Caki2 (cell line): ENCODE data around the gene KIF16B. TPM values are rescaled to one million over a fixed set of nuclear protein-coding genes. Genes with fewer than 3 reads are reported as not detected.

Experiments
- DNase-seq: peaks from one replicate; pipeline ENCODE4 v3.0.0-alpha.2; 2015; ENCODE audit warnings: low read depth
- in situ Hi-C: cut with HindIII; loops from 2 replicates; pipeline ENCODE4 v1.10.0; 2016; ENCODE audit warnings: low sequenced_read_pairs, low pct_unique_long_range_greater_than_20kb, mixed read lengths
- total RNA-seq: library from RNA; depleted of rRNA; stranded (reverse); fragments of >200 nt; shearing (Covaris generic); gene quantifications from 2 replicates; pipeline ENCODE4 v1.2.3, GENCODE V29; 2014; ENCODE audit warnings: low replicate concordance

KIF16B gene
- total RNA-seq, 1 experiment from 2014 or later = 10.6 TPM

- in situ Hi-C loops = no loop called here
- DNase-seq = no peak
These were observed 73.1 kb downstream of the KIF16B start for GRCh38 chr20:16500197-16500596.

GRCh38 chr20:16498526-16499253 lies 74.6 kb downstream of the KIF16B start:
- in situ Hi-C loops = no loop called here
- DNase-seq = no peak

- DNase-seq = no peak
- in situ Hi-C loops = no loop called here
These were observed 75.4 kb downstream of the KIF16B start for GRCh38 chr20:16497896-16498295.

- no peak for DNase-seq
- in situ Hi-C loops = no loop called here
These were observed 79.8 kb downstream of the KIF16B start for GRCh38 chr20:16493486-16493885.

- no peak for DNase-seq
- in situ Hi-C loops = no loop called here
These were observed 81.8 kb downstream of the KIF16B start for GRCh38 chr20:16491294-16491905.

- DNase-seq = no peak
These were observed 82.6 kb downstream of the KIF16B start for GRCh38 chr20:16490696-16491095.

GRCh38 chr20:16488616-16489015 lies 84.6 kb downstream of the KIF16B start:
- in situ Hi-C loops = no loop called here
- no peak for DNase-seq

More at GRCh38 chr20:16490696-16491095, 82.6 kb downstream of the KIF16B start:
- in situ Hi-C loops = no loop called here

- no peak for DNase-seq
- in situ Hi-C loops = no loop called here
These were observed 85.2 kb downstream of the KIF16B start for GRCh38 chr20:16488086-16488485.

- in situ Hi-C loops = no loop called here
- DNase-seq = no peak
These were observed 86.7 kb downstream of the KIF16B start for GRCh38 chr20:16486532-16486931.

- no peak for DNase-seq
- in situ Hi-C loops = no loop called here
These were observed 87.8 kb downstream of the KIF16B start for GRCh38 chr20:16485401-16485800.

GRCh38 chr20:16483024-16483423 lies 90.2 kb downstream of the KIF16B start:
- in situ Hi-C loops = no loop called here

GRCh38 chr20:16481977-16482376 lies 91.3 kb downstream of the KIF16B start:
- DNase-seq = no peak
- in situ Hi-C loops = no loop called here

More at GRCh38 chr20:16483024-16483423, 90.2 kb downstream of the KIF16B start:
- no peak for DNase-seq

- in situ Hi-C loops = no loop called here
- DNase-seq = no peak
These were observed 93.6 kb downstream of the KIF16B start for GRCh38 chr20:16479666-16480065.

GRCh38 chr20:16477632-16478031 lies 95.6 kb downstream of the KIF16B start:
- DNase-seq = no peak
- in situ Hi-C loops = no loop called here

GRCh38 chr20:16476032-16476431 lies 97.2 kb downstream of the KIF16B start:
- DNase-seq = peak; percentile 50
- in situ Hi-C loops = no loop called here

- in situ Hi-C loops = no loop called here
These were observed 98.0 kb downstream of the KIF16B start for GRCh38 chr20:16475225-16475624.

GRCh38 chr20:16474363-16474762 lies 98.9 kb downstream of the KIF16B start:
- in situ Hi-C loops = no loop called here
- DNase-seq = no peak

More at GRCh38 chr20:16475225-16475624, 98.0 kb downstream of the KIF16B start:
- peak; percentile 39 for DNase-seq

GRCh38 chr20:16472045-16472872 lies 101.0 kb downstream of the KIF16B start:
- DNase-seq = no peak
- in situ Hi-C loops = no loop called here

GRCh38 chr20:16469395-16469905 lies 103.8 kb downstream of the KIF16B start:
- in situ Hi-C loops = no loop called here
- no peak for DNase-seq
